ENCODE data around the gene ARL3. TPM values are rescaled to one million over a fixed set of nuclear protein-coding genes. Genes with fewer than 3 reads are reported as not detected.
A peak's percentile ranks its signal among the peaks of the same experiment; 100 is the strongest.

Gene ARL3
- total RNA-seq, 1 experiment from 2014 or later = 16.5 TPM

DNA sequence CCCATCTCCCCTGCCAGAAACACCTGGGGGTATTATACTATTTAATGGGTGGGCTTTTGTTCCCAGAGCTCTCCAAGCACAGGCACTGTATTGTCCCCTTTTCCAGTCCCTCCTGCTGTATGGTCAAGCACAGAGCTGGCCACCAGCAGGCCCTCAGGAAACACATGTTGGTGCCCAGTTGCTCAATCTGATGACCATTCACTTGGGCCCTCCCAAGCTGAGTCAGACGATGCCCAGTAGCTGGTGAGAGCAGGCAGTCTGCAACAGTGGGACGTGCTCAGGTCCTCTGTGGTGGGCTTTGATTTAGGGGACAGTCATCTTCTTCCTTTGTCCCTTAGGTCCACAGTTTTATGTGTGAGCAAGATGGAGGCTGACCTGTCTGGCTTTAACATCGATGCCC is 12.1 kb upstream of the ARL3 start:
- Mint-ChIP-seq H3K9me3 (peaks cover 0 to 5% of the 10 kb centered on the region in 2 experiments; a peak in 2 of 5 replicates), H3K27me3 (ENCODE audit: low read depth) (no peaks in the 10 kb centered on the region), H3K4me1 (peaks cover 4 to 6% of the 10 kb centered on the region in 2 experiments; a peak in 3 of 4 replicates), H3K4me3 (no peak overlapping the region), H3K36me3 (ENCODE audit: insufficient read depth in 1 of 3, low read depth in 3 of 3) (peaks cover 29 to 66% (median 65%) of the 10 kb centered on the region in 3 experiments; a peak in 6 of 7 replicates), H3K27ac (peak overlapping the region in 2 of 3 experiments; percentile 16 to 64; a peak in 3 of 7 replicates)
- H3K4me2 ChIP-seq (ENCODE audit: insufficient read depth, insufficient read length, low read length) = no peak overlapping the region
- no peak overlapping the region for H4K91ac ChIP-seq (ENCODE audit: insufficient read length, low read depth, low read length)
- no peaks in the 10 kb centered on the region for H4K20me1 ChIP-seq (ENCODE audit: control insufficient read depth, insufficient read depth, insufficient read length)
- no peak overlapping the region for H3K56ac ChIP-seq (ENCODE audit: insufficient read length, low read depth, low read length)
- H2BK20ac ChIP-seq (ENCODE audit: low read depth, low read length, poor library complexity, severe bottlenecking) = no peak overlapping the region
- no peak overlapping the region for H4K5ac ChIP-seq (ENCODE audit: insufficient read length, low read depth, low read length)
- no peak overlapping the region for H2BK5ac ChIP-seq (ENCODE audit: insufficient read length, low read length)
- no peak overlapping the region for H3K23ac ChIP-seq (ENCODE audit: insufficient read length, low read depth, low read length)
- no peak overlapping the region for H2BK120ac ChIP-seq (ENCODE audit: low read depth, low read length, poor library complexity, severe bottlenecking)
- no peak overlapping the region for H3K9ac ChIP-seq (ENCODE audit: extremely low read depth, insufficient read length, low read length)
- H3T11ph ChIP-seq (ENCODE audit: low read length) = no peak overlapping the region
- peaks cover 4% of the 10 kb centered on the region for H3K79me1 ChIP-seq (ENCODE audit: insufficient read depth, low read depth, low read length, poor library complexity, severe bottlenecking)
- 0 out of 2 replicates have a peak, but pooled peaks cover 1% of the 10 kb centered on the region for H3K79me2 ChIP-seq (ENCODE audit: insufficient read depth, low read length)
- no peak for DNase-seq
- no peak overlapping the region for H3K27ac ChIP-seq (ENCODE audit: insufficient read length, low read depth, low read length)
- H2BK15ac ChIP-seq (ENCODE audit: low read depth, low read length) = no peak overlapping the region
- H2BK12ac ChIP-seq (ENCODE audit: insufficient read length, low read depth, low read length) = no peak overlapping the region
- H3K18ac ChIP-seq (ENCODE audit: insufficient read length, low read depth, low read length) = no peak overlapping the region
- no CpG with 5 or more reads among the region's 3 CpGs for WGBS (ENCODE audit: extremely low coverage, insufficient read length, low lambda C conversion rate)
- no peak overlapping the region for H3K14ac ChIP-seq (ENCODE audit: insufficient read depth, low read length)
- no peak overlapping the region for H4K8ac ChIP-seq (replicated peaks; ENCODE audit: insufficient read length, low read depth, low read length)
- H2AFZ ChIP-seq (ENCODE audit: low read length) = no peak overlapping the region
- H3K9me3 ChIP-seq (ENCODE audit: control insufficient read depth, low read depth, low read length) = no peaks in the 10 kb centered on the region
- TF ChIP-seq, protein P1, sequence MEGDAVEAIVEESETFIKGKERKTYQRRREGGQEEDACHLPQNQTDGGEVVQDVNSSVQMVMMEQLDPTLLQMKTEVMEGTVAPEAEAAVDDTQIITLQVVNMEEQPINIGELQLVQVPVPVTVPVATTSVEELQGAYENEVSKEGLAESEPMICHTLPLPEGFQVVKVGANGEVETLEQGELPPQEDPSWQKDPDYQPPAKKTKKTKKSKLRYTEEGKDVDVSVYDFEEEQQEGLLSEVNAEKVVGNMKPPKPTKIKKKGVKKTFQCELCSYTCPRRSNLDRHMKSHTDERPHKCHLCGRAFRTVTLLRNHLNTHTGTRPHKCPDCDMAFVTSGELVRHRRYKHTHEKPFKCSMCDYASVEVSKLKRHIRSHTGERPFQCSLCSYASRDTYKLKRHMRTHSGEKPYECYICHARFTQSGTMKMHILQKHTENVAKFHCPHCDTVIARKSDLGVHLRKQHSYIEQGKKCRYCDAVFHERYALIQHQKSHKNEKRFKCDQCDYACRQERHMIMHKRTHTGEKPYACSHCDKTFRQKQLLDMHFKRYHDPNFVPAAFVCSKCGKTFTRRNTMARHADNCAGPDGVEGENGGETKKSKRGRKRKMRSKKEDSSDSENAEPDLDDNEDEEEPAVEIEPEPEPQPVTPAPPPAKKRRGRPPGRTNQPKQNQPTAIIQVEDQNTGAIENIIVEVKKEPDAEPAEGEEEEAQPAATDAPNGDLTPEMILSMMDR (conservative IDR thresholded peaks at IDR 0.05) = no peak
- no peaks in the 10 kb centered on the region for H3K4me1 ChIP-seq (ENCODE audit: insufficient read depth, low read length)
- no peak overlapping the region for H3K4ac ChIP-seq (ENCODE audit: low read depth, low read length)
- no peaks in the 10 kb centered on the region for H3K23me2 ChIP-seq (ENCODE audit: insufficient read length, low read depth, low read length, poor library complexity, severe bottlenecking)
- no peaks in the 10 kb centered on the region for H3K27me3 ChIP-seq (ENCODE audit: insufficient read depth, low read length)
- no peak overlapping the region for H2AK5ac ChIP-seq (ENCODE audit: insufficient read length, low read length)
